T-helper 17 cell (primary cell): ENCODE results near the gene SS18L1. TPM values are rescaled to one million over a fixed set of nuclear protein-coding genes. Genes with fewer than 3 reads are reported as not detected.
A peak's percentile ranks its signal among the peaks of the same experiment; 100 is the strongest.

Experiments used
- ATAC-seq: fragments of 150-1000 bp; cut with Tn5 transposase; 2 replicates; pipeline ENCODE4 v1.10.0; 2021; ENCODE audit warnings: mild to moderate bottlenecking, moderate library complexity
- DNase-seq, 3 donors: peaks; one replicate each; pipeline versions ENCODE4 v3.0.0 to v3.0.0-alpha.2; 2020 to 2021
- H3K9me3 ChIP-seq: one replicate; pipeline ENCODE4 v1.7.0; 2013; ENCODE audit warnings: low read length, mild to moderate bottlenecking; ENCODE audit not compliant: control insufficient read depth, poor library complexity, severe bottlenecking
- H3K27ac Mint-ChIP-seq: one replicate; pipeline ENCODE4 v1.8.0; 2022; ENCODE audit warnings: mild to moderate bottlenecking, moderate library complexity, mixed read lengths
- H3K27me3 Mint-ChIP-seq: one replicate; pipeline ENCODE4 v1.8.0; 2022; ENCODE audit warnings: mixed read lengths
- H3K36me3 Mint-ChIP-seq: one replicate; pipeline ENCODE4 v1.8.0; 2022; ENCODE audit warnings: low read depth, mixed read lengths
- H3K4me1 Mint-ChIP-seq: one replicate; pipeline ENCODE4 v1.8.0; 2022; ENCODE audit warnings: mild to moderate bottlenecking, mixed read lengths
- H3K4me3 Mint-ChIP-seq: one replicate; pipeline ENCODE4 v1.8.0; 2022; ENCODE audit warnings: mild to moderate bottlenecking, moderate library complexity, mixed read lengths
- total RNA-seq, 4 donors: library from RNA in 2 of 4; stranded (reverse) in 2 of 4; gene quantifications; one replicate each; pipeline ENCODE4 v1.2.3 and lab custom pipeline; 2022 to 2026

The SS18L1 gene
- total RNA-seq, 2 donors from 2014 or later, result 13.1 to 16.0 TPM

DNA sequence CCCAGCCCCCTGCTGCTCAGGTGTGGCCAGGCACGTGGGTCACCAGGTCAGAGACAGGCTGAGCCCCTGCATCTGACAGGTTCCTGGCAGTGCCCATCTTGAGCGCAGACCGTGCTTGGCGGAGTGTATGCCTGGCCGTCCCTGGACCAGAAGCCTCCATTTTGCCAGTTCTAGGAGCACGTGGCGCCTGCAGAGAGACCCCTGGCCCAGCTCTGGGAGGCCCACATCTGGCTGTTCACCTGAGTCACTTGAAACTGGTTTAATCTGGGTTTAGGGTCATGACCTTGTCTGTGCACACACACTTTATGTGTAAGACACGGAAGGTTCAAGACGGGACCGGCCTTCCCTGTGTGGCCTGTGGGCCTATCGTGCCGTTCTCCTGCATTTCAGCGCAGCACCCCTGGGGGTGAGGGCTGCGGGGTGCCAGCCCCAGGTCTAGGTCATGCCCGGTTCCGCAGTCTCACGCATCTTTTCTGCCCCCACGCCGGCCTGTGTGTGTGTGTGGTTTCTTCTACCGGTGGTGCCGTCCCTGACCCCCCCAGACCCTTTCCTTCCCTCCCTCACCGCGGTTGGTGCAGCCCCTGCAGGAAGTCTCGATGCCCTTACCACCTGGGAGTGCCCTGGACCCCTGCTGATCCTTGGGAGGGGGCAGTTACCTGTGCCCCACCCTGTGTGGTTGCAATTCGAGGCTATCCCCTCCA, 14.0 kb downstream of the SS18L1 start:
- no peaks in the 10 kb centered on the region for H3K9me3 ChIP-seq
- H3K27ac Mint-ChIP-seq, result no peak overlapping the region
- H3K27me3 Mint-ChIP-seq, result no peaks in the 10 kb centered on the region
- peaks cover 14% of the 10 kb centered on the region for H3K4me1 Mint-ChIP-seq
- no peak for DNase-seq
- H3K4me3 Mint-ChIP-seq, result no peak overlapping the region
- H3K36me3 Mint-ChIP-seq, result peaks cover 7% of the 10 kb centered on the region
- no peak for ATAC-seq

- H3K4me1 Mint-ChIP-seq, result peaks cover 14% of the 10 kb centered on the region
- no peak overlapping the region for H3K4me3 Mint-ChIP-seq
- peaks cover 7% of the 10 kb centered on the region for H3K36me3 Mint-ChIP-seq
- no peaks in the 10 kb centered on the region for H3K27me3 Mint-ChIP-seq
- H3K27ac Mint-ChIP-seq, result no peak overlapping the region
- DNase-seq (no peak), ATAC-seq (no peak)
- H3K9me3 ChIP-seq, result no peaks in the 10 kb centered on the region
Measured at GRCh38 chr20:62158088-62158400, 14.5 kb downstream of the SS18L1 start.

DNA sequence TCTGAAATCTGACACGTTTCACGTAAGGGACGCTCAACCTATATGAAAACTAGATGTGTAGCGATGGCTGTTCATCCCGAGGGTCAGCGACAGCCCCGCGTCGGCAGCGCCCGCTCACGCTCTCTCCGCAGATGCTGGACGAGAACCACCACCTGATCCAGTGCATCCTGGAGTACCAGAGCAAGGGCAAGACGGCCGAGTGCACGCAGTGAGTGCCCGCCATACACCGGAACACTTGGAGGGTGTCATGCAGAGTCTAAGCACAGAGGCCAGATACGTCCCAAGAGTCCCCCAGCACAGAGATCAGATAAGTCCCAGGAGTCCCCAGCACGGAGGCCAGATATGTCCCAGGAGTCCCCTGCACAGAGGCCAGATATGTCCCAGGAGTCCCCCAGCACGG, 15.0 kb downstream of the SS18L1 start:
- H3K27me3 Mint-ChIP-seq, result no peaks in the 10 kb centered on the region
- no peak for ATAC-seq
- no peak overlapping the region for H3K4me3 Mint-ChIP-seq
- no peaks in the 10 kb centered on the region for H3K9me3 ChIP-seq
- H3K27ac Mint-ChIP-seq, result no peak overlapping the region
- H3K36me3 Mint-ChIP-seq, result peaks cover 7% of the 10 kb centered on the region
- no peak for DNase-seq
- peaks cover 14% of the 10 kb centered on the region for H3K4me1 Mint-ChIP-seq

DNA sequence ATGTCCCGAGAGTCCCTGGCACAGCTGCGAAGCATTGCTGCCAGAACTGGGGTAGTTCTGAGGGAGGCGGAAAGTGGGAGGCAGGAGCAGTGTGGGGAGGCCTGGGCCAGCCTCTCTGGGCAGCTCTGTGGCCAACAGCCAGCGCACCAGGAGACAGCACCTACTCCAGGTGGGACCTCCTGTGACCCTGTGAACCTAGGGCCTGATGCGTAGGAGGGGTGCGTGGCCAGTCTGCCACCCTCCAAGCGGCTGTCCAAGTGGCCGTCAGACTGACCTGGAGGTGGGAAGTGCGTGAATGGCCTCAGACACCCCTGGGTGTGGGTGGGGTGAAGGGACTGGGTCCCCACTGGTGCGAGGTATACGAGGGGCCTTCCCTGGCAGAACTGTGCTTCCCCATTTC, 15.5 kb downstream of the SS18L1 start:
- no peaks in the 10 kb centered on the region for H3K27me3 Mint-ChIP-seq
- no peaks in the 10 kb centered on the region for H3K9me3 ChIP-seq
- ATAC-seq, result no peak
- H3K4me3 Mint-ChIP-seq, result no peak overlapping the region
- DNase-seq, result no peak
- peaks cover 6% of the 10 kb centered on the region for H3K36me3 Mint-ChIP-seq
- no peak overlapping the region for H3K27ac Mint-ChIP-seq
- H3K4me1 Mint-ChIP-seq, result peaks cover 14% of the 10 kb centered on the region

DNA sequence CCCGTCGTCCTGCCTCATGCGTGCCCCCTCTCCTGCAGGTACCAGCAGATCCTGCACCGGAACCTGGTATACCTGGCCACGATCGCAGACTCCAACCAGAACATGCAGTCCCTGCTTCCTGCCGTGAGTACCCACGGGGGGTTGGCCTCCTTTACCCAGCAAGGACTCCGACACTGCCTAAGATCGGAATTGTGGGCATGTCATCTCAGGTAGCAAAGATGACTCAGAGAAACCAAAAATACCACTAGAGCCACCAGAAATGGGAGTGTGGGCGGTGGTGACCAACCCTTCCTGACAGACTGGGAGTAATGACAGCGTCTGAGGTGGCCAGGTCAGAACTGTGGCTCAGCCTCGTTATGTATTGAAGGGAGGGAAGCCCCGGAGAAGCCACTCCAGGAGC, 16.3 kb downstream of the SS18L1 start:
- ATAC-seq (peak; percentile 26), DNase-seq (no peak)
- peaks cover 14% of the 10 kb centered on the region for H3K4me1 Mint-ChIP-seq
- H3K9me3 ChIP-seq, result no peaks in the 10 kb centered on the region
- peak overlapping the region; percentile 62 for H3K27ac Mint-ChIP-seq
- peak overlapping the region; percentile 41 for H3K4me3 Mint-ChIP-seq
- H3K27me3 Mint-ChIP-seq, result no peaks in the 10 kb centered on the region
- peaks cover 3% of the 10 kb centered on the region for H3K36me3 Mint-ChIP-seq

DNA sequence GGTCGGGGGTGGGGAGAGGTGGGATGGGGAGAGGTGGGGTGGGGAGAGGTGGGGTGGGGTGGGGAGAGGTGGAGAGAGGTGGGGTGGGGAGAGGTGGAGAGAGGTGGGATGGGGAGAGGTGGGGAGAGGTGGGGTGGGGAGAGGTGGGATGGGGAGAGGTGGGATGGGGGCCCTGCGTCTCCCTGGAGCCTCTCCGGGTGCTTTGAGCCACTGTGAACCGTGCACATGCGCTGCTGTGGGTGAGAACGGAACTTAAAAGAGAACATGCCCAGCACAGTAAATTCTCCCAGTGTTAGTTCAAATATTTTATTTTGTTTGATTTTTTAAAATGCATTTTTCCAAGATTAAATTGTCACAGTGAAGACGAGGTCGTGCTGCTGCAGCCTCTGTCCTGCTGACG, 16.7 kb downstream of the SS18L1 start:
- no peak for ATAC-seq
- H3K9me3 ChIP-seq, result no peaks in the 10 kb centered on the region
- H3K27me3 Mint-ChIP-seq, result no peaks in the 10 kb centered on the region
- H3K4me3 Mint-ChIP-seq, result no peak overlapping the region
- no peak for DNase-seq
- no peak overlapping the region for H3K27ac Mint-ChIP-seq
- H3K36me3 Mint-ChIP-seq, result peaks cover 2% of the 10 kb centered on the region
- H3K4me1 Mint-ChIP-seq, result peaks cover 14% of the 10 kb centered on the region

GRCh38 chr20:62160876-62161275, 17.3 kb downstream of the SS18L1 start:
- Mint-ChIP-seq H3K36me3 (peaks cover 2% of the 10 kb centered on the region), H3K4me1 (peaks cover 11% of the 10 kb centered on the region), H3K27me3 (no peaks in the 10 kb centered on the region), H3K4me3 (no peak overlapping the region), H3K27ac (no peak overlapping the region)
- ATAC-seq (no peak), DNase-seq (no peak)
- no peaks in the 10 kb centered on the region for H3K9me3 ChIP-seq

DNA sequence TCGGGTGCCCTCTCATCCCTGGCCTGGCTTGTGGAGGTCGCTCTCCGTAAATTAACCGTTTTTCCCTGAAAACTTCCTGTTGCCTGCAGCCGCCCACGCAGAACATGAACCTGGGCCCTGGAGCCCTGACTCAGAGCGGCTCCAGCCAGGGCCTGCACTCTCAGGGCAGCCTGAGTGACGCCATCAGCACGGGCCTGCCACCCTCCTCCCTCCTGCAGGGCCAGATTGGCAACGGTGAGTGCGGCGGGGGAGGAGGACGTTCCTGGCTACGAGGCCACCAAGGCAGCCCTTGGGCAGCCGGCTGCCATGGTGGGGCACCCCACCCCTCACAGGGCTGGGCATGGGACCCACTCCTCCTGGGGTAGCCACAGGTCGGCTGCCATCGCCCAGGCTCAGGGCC, 17.8 kb downstream of the SS18L1 start:
- H3K27ac Mint-ChIP-seq, result peak overlapping the region; percentile 47
- H3K9me3 ChIP-seq, result no peaks in the 10 kb centered on the region
- H3K4me1 Mint-ChIP-seq, result peaks cover 7% of the 10 kb centered on the region
- ATAC-seq (no peak), DNase-seq (no peak)
- no peaks in the 10 kb centered on the region for H3K27me3 Mint-ChIP-seq
- H3K4me3 Mint-ChIP-seq, result no peak overlapping the region
- peaks cover 2% of the 10 kb centered on the region for H3K36me3 Mint-ChIP-seq

DNA sequence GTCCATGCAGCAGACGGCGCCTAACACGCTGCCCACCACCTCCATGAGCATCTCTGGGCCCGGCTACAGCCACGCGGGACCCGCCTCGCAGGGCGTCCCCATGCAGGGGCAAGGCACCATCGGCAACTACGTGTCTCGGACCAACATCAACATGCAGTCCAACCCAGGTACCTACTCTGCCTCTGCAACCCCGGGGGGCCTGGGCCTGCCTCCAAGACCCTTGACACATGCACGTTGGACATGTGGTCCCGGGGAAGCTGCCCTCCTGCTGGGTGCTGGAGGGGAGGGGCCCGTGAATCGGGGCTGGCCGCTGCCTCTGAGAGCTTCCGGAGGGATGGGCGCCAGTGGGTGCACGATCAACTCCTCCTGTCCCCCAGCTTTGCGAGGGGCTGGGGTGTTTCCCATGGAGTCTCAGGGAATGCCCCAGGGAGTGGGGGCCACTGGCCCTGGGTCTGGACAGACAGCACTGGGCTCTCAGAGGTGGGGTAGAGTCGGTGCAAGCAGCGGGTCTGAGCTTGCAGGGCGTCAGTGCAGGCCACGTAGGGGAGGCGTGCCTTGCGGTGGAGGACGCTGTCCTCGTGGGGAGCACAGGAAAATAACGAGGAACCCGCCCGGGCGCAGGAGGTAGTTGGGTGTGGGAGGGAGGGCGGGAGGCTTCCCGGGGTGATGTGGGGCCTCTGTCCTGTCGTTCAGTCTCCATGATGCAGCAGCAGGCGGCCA, 19.4 kb downstream of the SS18L1 start:
- peaks cover 2% of the 10 kb centered on the region for H3K36me3 Mint-ChIP-seq
- H3K27ac Mint-ChIP-seq, result no peak overlapping the region

DNA sequence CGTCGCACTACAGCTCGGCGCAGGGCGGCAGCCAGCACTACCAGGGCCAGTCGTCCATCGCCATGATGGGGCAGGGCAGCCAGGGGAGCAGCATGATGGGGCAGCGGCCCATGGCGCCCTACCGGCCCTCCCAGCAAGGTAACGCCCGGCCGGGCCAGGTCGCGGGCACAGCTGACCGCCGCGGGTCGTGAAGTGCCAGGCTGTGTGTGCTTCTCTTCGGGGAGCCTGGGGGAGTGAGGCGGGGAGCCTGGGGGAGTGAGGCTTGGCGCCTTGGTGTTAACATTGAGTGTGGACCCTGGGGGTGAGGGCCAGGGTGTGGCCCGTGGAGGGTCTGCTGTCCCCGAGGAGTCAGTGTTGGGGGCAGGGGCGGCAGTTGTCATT, 19.9 kb downstream of the SS18L1 start:
- DNase-seq (no peak), ATAC-seq (no peak)
- H3K27ac Mint-ChIP-seq, result no peak overlapping the region
- no peaks in the 10 kb centered on the region for H3K9me3 ChIP-seq
- H3K4me1 Mint-ChIP-seq, result peaks cover 5% of the 10 kb centered on the region
- no peaks in the 10 kb centered on the region for H3K27me3 Mint-ChIP-seq
- H3K36me3 Mint-ChIP-seq, result peaks cover 2% of the 10 kb centered on the region
- H3K4me3 Mint-ChIP-seq, result no peak overlapping the region

More for the DNA sequence above, 19.4 kb downstream of the SS18L1 start:
- H3K27me3 Mint-ChIP-seq, result no peaks in the 10 kb centered on the region
- ATAC-seq, result no peak
- DNase-seq, result no peak
- peaks cover 5% of the 10 kb centered on the region for H3K4me1 Mint-ChIP-seq
- no peak overlapping the region for H3K4me3 Mint-ChIP-seq
- H3K9me3 ChIP-seq, result no peaks in the 10 kb centered on the region

- Mint-ChIP-seq H3K36me3 (peaks cover 2% of the 10 kb centered on the region), H3K27ac (no peak overlapping the region), H3K4me3 (no peak overlapping the region), H3K4me1 (peaks cover 5% of the 10 kb centered on the region), H3K27me3 (no peaks in the 10 kb centered on the region)
- DNase-seq (no peak), ATAC-seq (no peak)
- no peaks in the 10 kb centered on the region for H3K9me3 ChIP-seq
Measured at GRCh38 chr20:62163986-62164762, 20.6 kb downstream of the SS18L1 start.

- H3K27ac Mint-ChIP-seq, result no peak overlapping the region
- no peaks in the 10 kb centered on the region for H3K27me3 Mint-ChIP-seq
- H3K4me3 Mint-ChIP-seq, result no peak overlapping the region
- H3K4me1 Mint-ChIP-seq, result no peaks in the 10 kb centered on the region
- DNase-seq, result peak in 1 of 3 donors; percentile 3
- no peaks in the 10 kb centered on the region for H3K9me3 ChIP-seq
- ATAC-seq, result no peak
- peaks cover 2% of the 10 kb centered on the region for H3K36me3 Mint-ChIP-seq
Measured at GRCh38 chr20:62164879-62165761, 21.6 kb downstream of the SS18L1 start.
